Inflammatory macrophage (primary cell): ENCODE data around the gene ERMARD.

Source experiments
- DNase-seq, 2 donors: peaks; one replicate each; pipeline ENCODE4 v3.0.0-alpha.2; 2020 to 2022

Gene ERMARD

GRCh38 chr6:169783971-169784820 is 32.8 kb downstream of the ERMARD start:
- no peak for DNase-seq

GRCh38 chr6:169784821-169785340 is 33.5 kb downstream of the ERMARD start:
- no peak for DNase-seq

GRCh38 chr6:169785566-169785965 is 34.1 kb downstream of the ERMARD start:
- no peak for DNase-seq

- DNase-seq = no peak
These were observed 34.9 kb downstream of the ERMARD start for GRCh38 chr6:169786349-169786748.

GRCh38 chr6:169787797-169788196 is 36.4 kb downstream of the ERMARD start:
- no peak for DNase-seq

GRCh38 chr6:169788809-169789145 is 37.4 kb downstream of the ERMARD start:
- DNase-seq = no peak

- no peak for DNase-seq
These were observed 37.9 kb downstream of the ERMARD start for GRCh38 chr6:169789146-169789943.

GRCh38 chr6:169789944-169790927 is 38.8 kb downstream of the ERMARD start:
- peak; percentile 43 to 51 for DNase-seq

GRCh38 chr6:169791721-169792131 is 40.3 kb downstream of the ERMARD start:
- DNase-seq = no peak

- no peak for DNase-seq
These were observed 41.0 kb downstream of the ERMARD start for GRCh38 chr6:169792306-169793015.

GRCh38 chr6:169793408-169793807 is 42.0 kb downstream of the ERMARD start:
- no peak for DNase-seq

GRCh38 chr6:169794317-169795055 is 43.1 kb downstream of the ERMARD start:
- DNase-seq = no peak

GRCh38 chr6:169795196-169795595 is 43.8 kb downstream of the ERMARD start:
- no peak for DNase-seq

- no peak for DNase-seq
These were observed 47.5 kb downstream of the ERMARD start for GRCh38 chr6:169798764-169799473.

GRCh38 chr6:169799474-169799926 is 48.1 kb downstream of the ERMARD start:
- no peak for DNase-seq

GRCh38 chr6:169800116-169800667 is 48.8 kb downstream of the ERMARD start:
- DNase-seq = no peak

GRCh38 chr6:169800668-169801395 is 49.4 kb downstream of the ERMARD start:
- peak in 1 of 2 donors; percentile 11 for DNase-seq

- DNase-seq = no peak
These were observed 50.2 kb downstream of the ERMARD start for GRCh38 chr6:169801396-169802160.
